Activated CD8-positive, alpha-beta memory T cell treated with anti-CD3 and anti-CD28 coated beads, Interleukin-2, amount 50 U/mL, for 1 hour (primary cell): ENCODE measurements around the gene NCBP2.

Experiments
- DNase-seq: peaks from one replicate; pipeline ENCODE4 v3.0.0-alpha.2; 2020; ENCODE audit errors: extremely low read depth

NCBP2 gene

DNA sequence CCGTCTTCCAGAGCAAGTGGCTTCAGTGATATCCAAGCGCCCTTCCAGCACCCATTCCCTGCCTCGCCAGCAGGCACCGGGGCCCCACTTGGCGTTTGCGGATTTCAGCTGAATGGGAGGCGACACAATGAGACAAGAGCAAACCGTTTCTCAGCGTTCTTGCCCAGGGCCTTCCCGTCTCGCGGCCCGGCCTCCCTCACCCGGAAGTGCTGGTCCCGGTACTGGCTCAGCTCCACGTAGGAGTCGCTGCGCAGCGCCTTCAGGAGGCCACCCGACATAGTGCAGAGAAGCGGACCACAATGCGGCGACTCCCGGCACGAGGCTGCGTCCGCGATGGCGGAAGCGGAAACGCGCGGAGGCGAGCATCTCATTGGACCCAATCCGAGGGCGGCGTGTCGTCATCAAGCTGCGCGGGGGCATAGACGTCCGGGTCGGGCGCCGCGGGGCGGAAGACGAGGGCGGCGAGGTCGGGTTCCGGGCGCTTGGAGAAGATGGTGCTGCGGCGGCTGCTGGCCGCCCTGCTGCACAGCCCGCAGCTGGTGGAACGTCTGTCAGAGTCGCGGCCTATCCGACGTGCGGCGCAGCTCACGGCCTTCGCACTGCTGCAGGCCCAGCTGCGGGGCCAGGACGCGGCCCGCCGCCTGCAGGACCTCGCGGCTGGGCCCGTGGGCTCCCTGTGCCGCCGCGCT is at the start of gene NCBP2:
NCBP2 (minus strand) TSS at position 303 of the 689 bp plus-strand sequence; CDS start at position 278, 25 bp downstream.
- DNase-seq = peak; percentile 99

- DNase-seq = no peak
These were observed 49.5 kb upstream of the NCBP2 start for GRCh38 chr3:196991581-196992460.

DNA sequence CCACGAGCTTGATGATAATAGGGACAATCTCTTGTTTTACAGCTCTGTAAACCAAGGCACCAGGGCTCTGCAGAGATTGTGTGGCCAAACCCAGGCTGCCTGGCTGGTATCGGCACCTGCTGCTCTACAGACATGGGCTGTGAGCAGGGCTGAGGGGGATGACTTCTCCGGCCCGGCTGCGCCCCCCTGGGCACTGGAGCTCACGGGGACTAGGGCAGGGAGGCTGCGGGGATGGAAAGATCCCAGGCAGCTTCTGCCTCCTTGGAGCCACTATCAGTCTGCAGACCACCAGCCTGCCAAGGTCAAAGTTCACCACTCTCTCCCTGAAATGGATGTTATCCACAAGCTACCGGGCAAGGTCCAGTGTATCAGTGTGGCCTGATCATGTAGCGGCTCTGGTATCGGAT is 48.3 kb upstream of the NCBP2 start:
- DNase-seq = no peak

GRCh38 chr3:196989721-196990262 is 47.5 kb upstream of the NCBP2 start:
- DNase-seq = no peak

GRCh38 chr3:196988241-196989029 is 46.1 kb upstream of the NCBP2 start:
- DNase-seq = no peak

- DNase-seq = no peak
These were observed 44.7 kb upstream of the NCBP2 start for GRCh38 chr3:196987022-196987421.

- no peak for DNase-seq
These were observed 43.9 kb upstream of the NCBP2 start for GRCh38 chr3:196985954-196986885.

DNA sequence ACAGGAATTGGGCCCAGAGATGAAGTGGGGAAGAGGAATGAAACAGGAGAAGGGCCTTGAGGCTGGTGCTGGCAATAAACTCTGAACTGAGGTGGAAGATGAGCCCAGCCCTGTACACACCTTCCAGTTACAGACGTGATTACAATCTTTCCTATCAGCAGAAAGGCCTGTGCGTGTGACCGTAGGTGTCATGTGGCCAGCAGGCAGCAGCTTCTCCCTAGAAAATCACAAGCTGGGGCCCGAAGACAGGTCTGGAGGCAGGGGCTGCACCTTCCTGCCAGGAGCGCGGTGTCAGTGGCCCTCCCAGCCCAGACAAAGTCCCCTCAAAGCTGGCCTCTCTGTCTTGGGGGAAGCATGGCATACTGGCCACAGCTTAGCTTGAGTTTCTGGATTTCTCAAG is 43.0 kb upstream of the NCBP2 start:
- no peak for DNase-seq

- no peak for DNase-seq
These were observed 40.9 kb upstream of the NCBP2 start for GRCh38 chr3:196983186-196983585.

GRCh38 chr3:196981657-196982056 is 39.3 kb upstream of the NCBP2 start:
- DNase-seq = no peak

- no peak for DNase-seq
These were observed 37.2 kb upstream of the NCBP2 start for GRCh38 chr3:196979545-196979944.

- DNase-seq = no peak
These were observed 34.6 kb upstream of the NCBP2 start for GRCh38 chr3:196976941-196977340.

- no peak for DNase-seq
These were observed 33.0 kb upstream of the NCBP2 start for GRCh38 chr3:196975349-196975748.

DNA sequence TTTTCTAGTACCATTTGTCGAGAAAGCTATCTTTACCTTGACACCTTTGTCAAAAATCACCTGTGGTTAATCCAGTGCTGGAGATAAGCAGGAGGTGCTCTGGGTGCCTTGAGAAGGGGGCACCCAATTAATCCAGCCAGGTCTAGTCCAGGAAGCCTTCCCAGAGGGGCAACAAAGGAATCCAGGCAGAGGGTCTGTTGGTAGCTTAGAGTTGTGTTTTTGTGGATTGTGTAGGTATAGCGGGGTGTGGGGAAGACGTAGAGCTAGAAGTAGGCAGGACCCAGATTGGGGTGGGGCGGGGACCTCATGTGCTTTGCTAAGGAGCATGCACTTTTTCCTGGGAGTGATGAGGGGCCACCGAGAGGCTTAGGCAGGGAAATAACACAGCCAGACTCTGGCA is 32.3 kb upstream of the NCBP2 start:
- DNase-seq = no peak

DNA sequence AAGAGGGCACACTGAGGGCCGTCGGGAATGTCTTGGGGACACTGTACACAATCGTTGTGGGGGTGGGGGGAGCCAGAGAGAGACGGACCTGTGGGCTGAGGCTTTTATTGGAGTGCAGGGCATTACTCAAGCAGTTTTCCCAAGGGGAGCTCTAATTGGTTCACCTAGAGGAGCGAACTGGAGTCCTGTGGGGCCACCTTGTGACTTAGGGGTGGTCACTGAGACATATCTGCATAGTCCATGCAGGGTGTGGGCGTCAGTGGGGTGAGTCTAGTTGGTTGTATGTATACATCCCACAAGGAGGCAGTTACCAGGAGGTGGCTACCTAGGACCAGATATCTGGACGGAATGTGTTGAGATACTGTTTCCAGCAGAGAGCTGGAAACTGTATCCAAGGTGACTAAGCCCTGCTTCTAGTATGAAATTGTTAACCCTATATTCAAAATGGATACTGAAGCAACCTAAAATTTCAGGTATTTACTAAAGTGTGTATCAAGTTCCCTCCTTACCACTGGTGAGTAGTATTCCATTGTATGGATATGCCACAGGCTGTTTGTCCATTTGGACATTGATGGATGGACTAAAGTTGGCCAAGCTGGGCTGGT is 28.9 kb upstream of the NCBP2 start:
- DNase-seq = no peak

DNA sequence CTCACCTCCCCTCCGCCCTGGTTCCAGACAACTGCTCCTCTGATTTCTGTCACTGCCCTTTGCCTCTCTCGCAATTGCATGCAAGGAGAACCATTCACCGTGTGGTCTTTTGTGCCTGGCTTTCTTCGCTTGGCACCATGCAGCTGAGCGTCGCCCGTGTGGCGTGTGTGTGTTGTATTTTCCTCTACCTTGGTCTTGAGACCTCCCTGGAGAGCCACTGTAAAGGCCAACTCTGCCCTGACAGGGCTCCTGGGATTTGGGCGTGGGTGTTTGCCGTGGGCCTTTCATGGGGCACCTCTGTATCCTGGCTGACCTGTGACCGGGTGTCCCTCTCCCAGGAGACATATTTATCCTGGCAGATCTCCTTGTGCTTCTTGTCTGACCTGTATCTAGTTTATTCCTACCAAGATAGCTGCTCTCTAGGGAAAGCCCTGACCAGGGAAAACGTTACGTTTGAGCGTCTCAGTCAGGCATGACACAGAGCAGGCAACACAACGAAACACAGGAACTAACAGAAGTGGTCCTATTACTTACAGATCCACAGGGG is 28.3 kb upstream of the NCBP2 start:
- no peak for DNase-seq

DNA sequence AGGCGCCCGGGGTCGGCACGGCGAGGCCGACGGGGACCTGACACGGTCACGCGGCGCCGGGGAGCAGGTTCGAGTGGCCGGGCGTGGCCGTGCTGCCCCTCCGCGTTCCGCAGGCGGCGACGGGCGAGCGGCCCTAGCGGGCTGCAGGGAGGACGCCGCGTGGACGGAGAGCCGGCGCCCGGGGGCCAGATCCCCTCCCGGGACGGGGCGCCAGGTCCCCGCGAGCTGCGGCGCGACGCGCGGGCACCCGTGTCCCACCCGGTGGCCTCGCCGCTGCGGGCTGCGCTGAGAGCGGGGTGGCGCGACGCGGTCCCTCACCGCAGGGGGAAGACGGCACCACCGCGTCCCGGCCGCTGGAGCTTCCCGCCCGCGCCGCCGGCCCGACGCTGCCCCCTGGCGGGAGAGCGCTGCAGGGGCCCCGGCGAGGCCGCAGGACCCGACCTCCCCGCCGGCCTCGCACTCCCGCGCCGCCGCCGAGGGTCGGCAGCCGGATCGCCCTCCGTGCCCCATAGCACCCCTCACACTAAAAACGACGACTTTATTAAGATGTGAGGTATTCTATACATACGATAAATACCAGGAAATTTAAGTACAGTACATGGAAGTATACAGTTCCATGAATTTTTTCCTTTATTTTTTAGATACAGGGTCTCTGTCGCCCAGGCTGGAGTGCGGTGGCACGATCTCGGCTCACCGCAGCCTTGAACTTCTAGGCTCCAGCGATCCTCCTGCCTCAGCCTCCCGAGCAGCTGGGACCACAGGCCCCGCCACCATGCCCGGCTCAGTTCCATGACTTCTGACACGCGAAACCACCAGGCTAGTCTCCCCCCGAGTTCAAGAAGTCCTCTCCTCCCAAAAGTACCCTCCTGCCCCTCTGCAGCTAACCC is 27.6 kb upstream of the NCBP2 start:
- DNase-seq = no peak

DNA sequence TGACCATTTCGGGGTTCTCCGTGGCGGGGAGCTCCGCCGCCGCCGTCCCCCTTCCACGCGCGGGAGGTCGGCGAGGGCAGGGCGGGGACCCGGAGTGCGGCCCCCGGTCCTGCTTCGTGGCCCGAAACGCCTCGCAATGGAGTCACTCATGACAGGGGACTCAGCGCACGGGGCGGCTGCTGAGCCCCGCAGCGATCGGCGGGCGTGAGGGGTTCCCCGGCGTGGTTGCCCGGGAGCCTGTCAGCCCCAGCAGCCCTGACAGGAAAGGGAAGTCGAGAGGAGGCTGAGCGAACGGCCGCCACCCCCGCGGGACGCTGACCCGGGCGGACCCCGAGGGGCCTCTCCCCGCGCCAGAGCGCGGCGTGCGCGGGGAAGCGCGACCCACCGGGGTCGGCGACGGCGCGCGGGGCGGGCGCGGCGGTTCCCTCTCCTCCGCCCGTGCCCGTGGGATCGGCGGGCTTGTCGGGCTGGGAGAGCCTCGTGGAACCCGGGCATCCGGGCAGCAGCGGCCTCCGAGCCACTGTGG is 26.9 kb upstream of the NCBP2 start:
- no peak for DNase-seq
